GM21737 (cell line): ENCODE data around the gene TMEM190.
A peak's percentile ranks its signal among the peaks of the same experiment; 100 is the strongest.
"Not testable (repeated sequence)": the region's sequence is repeated elsewhere in the genome, so short reads cannot be mapped to it uniquely, and the experiment has no call there.

Experiments
- ATAC-seq: cut with Tn5 transposase; IDR thresholded peaks from one replicate; pipeline ENCODE4 v1.9.1; 2021; ENCODE audit warnings: mild to moderate bottlenecking, moderate library complexity; ENCODE audit not compliant: unreplicated experiment

Gene TMEM190

GRCh38 chr19:55389386-55390317, 13.0 kb downstream of the TMEM190 start:
- no peak for ATAC-seq

- no peak for ATAC-seq
Measured at GRCh38 chr19:55390461-55390880, 13.8 kb downstream of the TMEM190 start.

- no peak for ATAC-seq
Measured at GRCh38 chr19:55391191-55391670, 14.6 kb downstream of the TMEM190 start.

- no peak for ATAC-seq
Measured at GRCh38 chr19:55391702-55392615, 15.3 kb downstream of the TMEM190 start.

GRCh38 chr19:55392820-55393761, 16.5 kb downstream of the TMEM190 start:
- no peak for ATAC-seq

GRCh38 chr19:55398200-55398925, 21.7 kb downstream of the TMEM190 start:
- ATAC-seq = no peak

- no peak for ATAC-seq
Measured at GRCh38 chr19:55400281-55401087, 23.9 kb downstream of the TMEM190 start.

- ATAC-seq = not testable (repeated sequence)
Measured at GRCh38 chr19:55401390-55401789, 24.8 kb downstream of the TMEM190 start.

GRCh38 chr19:55402509-55402908, 25.9 kb downstream of the TMEM190 start:
- no peak for ATAC-seq

- no peak for ATAC-seq
Measured at GRCh38 chr19:55405638-55406037, 29.0 kb downstream of the TMEM190 start.

- ATAC-seq = no peak
Measured at GRCh38 chr19:55406091-55406825, 29.6 kb downstream of the TMEM190 start.

GRCh38 chr19:55406826-55407549, 30.4 kb downstream of the TMEM190 start:
- ATAC-seq = no peak

- ATAC-seq = not testable (repeated sequence)
Measured at GRCh38 chr19:55407550-55407799, 30.8 kb downstream of the TMEM190 start, which contains the start of gene UBE2S. Gene UBE2S (minus strand): TSS chr19:55407788. CDS start chr19:55407589, 199 bp downstream.

- ATAC-seq = peak; percentile 79
Measured at GRCh38 chr19:55407800-55408532, 31.3 kb downstream of the TMEM190 start.

- ATAC-seq = no peak
Measured at GRCh38 chr19:55408533-55408872, 31.9 kb downstream of the TMEM190 start.

- not testable (repeated sequence) for ATAC-seq
Measured at GRCh38 chr19:55409179-55409578, 32.6 kb downstream of the TMEM190 start.

- no peak for ATAC-seq
Measured at GRCh38 chr19:55410168-55410567, 33.5 kb downstream of the TMEM190 start.
